Stimulated activated naive CD4-positive, alpha-beta T cell treated with Interleukin-2 at 50 U/mL for 16 hours (primary cell): ENCODE measurements around the gene OR1N2.
"Not testable (repeated sequence)": the region's sequence is repeated elsewhere in the genome, so short reads cannot be mapped to it uniquely, and the experiment has no call there.

Source experiments
- DNase-seq: peaks from one replicate; lab custom pipeline; 2025; lab: John Stamatoyannopoulos, UW

Gene OR1N2

GRCh38 chr9:122552812-122553211 is at the start of gene OR1N2:
TSS of gene OR1N2 (plus strand) at chr9:122553112. CDS start at chr9:122553212, 100 bp downstream.
- no peak for DNase-seq

GRCh38 chr9:122506964-122507363 is 45.9 kb upstream of the OR1N2 start:
- no peak for DNase-seq

- no peak for DNase-seq
These were observed 42.4 kb upstream of the OR1N2 start, which contains the start of gene OR1J2 for GRCh38 chr9:122510502-122510901. TSS of gene OR1J2 (plus strand) at chr9:122510802. CDS start at chr9:122510802, 0 bp downstream.

DNA sequence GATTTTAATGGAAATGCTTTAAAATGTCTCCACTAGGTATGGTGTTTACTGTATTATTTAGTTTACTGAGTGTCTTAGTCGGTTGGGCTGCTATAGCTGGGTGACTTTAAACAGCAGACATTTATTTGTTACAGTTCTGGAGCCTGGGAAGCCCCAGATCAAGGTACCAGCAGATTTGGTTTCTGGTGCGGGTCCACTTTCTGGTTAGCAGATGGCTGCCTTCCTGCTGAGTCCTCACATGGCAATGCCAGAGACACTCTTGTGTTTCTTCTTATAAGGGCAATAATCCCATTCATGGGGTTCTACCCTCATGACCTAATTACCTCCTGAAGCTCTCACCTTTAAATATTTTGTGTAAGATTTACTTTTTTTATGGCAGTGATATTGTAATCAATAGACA is 34.7 kb upstream of the OR1N2 start:
- DNase-seq = no peak

- DNase-seq = no peak
These were observed 34.1 kb upstream of the OR1N2 start, which contains the start of gene OR1J4 for GRCh38 chr9:122518841-122519240. TSS of gene OR1J4 (plus strand) at chr9:122519141. CDS start at chr9:122519141, 0 bp downstream.

GRCh38 chr9:122519376-122519775 is 33.5 kb upstream of the OR1N2 start:
- no peak for DNase-seq

DNA sequence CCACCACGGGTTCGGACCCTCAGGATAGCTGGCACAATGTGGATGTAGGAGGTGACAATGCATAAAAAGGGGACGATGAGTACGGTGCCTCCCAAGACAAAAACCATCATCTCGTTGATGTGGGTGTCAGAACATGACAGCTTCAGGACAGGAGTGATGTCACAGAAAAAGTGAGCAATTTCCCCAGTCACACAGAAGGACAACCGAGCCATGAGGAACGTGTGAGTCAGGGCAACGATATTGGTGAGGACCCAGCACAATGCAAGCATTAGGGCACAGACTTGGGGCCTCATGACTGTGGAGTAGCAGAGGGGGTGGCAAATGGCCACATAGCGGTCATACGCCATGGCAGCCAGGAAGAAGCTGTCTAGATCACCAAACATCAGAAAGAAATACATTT is 26.3 kb upstream of the OR1N2 start:
- DNase-seq = no peak

DNA sequence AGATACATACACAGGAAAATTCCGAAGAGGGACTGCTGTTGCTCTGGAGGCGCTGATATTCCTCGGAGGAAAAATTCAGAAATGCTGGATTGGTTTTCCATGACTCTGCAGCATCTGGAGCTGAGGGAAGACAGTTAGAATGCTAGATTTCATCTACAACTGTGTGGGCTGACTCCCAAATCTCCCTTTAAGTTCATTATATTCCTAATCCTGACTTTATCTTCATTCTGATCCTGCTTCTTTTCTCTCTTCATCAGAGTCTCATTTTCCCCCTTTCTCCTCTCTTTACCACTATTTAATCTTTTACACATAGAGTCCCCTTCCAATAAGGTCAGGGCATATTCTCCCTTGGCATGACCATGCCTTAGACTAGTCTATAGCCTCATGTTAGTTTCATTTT is 25.7 kb upstream of the OR1N2 start, which contains the start of gene OR1N1:
TSS of gene OR1N1 (minus strand) at position 101 of the 400 bp plus-strand sequence. CDS start at position 101, 0 bp downstream.
- DNase-seq = no peak

DNA sequence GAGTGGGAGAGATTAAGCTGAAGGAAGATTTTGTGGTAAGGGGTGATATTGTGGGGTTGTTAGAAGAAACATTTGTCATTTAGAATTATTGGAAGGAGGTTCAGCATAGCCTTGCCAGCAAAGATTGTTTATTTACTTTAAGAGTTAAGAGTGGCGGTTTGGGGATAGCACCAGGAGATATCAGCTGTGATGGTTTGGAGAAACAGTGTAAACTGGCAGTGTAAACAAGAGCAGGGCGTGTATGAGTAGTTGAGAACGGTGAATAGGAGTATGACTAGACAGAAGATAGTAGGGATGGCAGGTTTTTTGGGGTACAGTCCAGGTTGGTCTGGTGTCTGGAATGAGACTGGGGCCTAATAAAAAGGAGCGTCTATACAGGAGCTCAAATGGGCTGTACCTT is 21.8 kb upstream of the OR1N2 start:
- DNase-seq = not testable (repeated sequence)

GRCh38 chr9:122536134-122536533 is 16.8 kb upstream of the OR1N2 start:
- DNase-seq = no peak

DNA sequence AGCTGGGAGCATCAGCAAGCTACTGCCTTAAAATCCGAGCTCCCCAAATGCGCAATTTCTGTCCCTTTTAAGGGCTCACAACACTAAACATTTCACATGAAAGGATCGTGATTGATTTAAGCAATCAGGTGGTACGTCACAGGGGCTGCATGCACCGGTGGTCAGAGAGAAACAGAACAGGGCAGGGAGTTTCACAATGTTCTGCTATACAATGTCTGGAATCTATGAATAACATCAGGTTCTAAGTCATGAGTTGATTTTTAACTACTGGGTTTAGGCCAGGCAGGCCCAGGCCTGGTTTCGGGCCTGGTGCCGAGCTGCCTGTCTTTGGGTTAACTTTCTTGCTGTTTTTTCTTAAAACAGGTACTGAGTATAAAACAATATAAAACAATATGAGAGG is 15.8 kb upstream of the OR1N2 start:
- DNase-seq = not testable (repeated sequence)

- no peak for DNase-seq
These were observed 14.2 kb upstream of the OR1N2 start for GRCh38 chr9:122538757-122539156.

GRCh38 chr9:122546196-122546595 is 6.7 kb upstream of the OR1N2 start:
- DNase-seq = no peak

DNA sequence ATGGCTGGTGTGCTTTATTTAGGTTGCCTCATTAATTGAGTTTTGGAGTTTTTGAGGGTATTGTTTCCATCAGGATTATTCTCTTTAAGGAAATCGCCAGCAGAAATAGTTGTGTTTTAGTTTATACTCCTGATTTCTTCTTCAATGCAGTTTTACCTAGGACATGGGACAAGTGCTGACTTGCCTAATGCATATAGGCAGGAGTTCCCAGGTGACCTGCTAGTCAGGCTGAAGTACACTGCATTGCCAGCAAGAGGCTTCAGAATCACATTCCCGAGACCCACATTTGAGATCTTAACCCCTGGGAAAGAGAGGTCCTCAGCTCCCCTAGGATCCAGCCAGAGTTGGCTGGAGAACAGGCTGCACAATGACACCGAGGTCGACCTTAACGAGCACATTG is 1.5 kb upstream of the OR1N2 start:
- DNase-seq = no peak

DNA sequence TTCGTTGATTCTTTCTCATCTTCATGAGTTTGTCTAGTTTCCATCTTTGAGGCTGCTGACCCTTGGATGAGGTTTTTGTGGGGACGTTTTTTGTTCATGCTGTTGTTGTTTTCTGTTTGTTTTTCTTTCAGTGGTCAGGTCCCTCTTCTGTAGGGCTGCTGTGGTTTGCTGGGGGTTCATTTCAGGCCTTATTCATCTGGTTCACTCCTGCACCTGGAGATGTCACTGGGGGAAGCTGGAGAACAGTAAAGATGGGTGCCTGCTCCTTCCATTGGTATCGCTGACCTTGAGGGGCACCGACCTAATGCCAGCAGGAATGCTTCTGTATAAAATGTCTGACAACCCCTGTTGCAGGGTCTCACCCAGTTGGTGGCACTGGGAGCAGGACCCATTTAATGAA is 8.5 kb downstream of the OR1N2 start:
- DNase-seq = no peak

DNA sequence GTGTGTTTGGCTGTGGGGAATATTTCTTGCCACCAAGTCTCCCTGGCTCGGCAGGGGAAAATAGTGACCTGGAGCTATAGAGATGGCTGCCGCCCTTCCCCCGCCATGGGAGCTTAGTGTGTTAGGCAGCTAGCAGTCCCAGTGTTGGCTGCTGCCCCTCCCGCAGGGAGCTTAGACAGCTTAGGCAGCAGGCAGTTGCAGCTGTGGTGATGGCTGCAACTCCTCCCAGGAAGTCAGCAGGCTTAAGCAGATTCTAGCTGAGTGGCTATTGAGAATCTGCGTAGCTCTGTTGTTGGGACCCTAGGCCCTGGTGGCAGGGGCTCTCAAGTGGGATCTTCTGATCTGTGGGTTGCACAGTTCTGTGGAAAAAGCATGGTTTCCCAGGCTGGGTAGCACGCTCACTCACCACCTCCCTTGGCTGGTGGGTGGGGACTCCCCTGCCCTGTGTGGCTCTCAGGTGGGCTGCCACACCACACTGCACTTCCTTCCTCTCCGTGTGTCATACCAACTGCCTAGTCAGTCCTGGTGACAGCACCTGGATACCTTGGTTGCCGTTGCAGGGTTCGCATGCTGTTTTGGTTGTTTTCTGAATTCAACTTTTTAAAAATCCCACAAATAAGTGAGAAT is 9.3 kb downstream of the OR1N2 start:
- no peak for DNase-seq

- no peak for DNase-seq
These were observed 15.0 kb downstream of the OR1N2 start for GRCh38 chr9:122567901-122568300.

GRCh38 chr9:122572456-122572855 is 19.5 kb downstream of the OR1N2 start:
- DNase-seq = no peak

GRCh38 chr9:122579874-122580273 is 27.0 kb downstream of the OR1N2 start:
- DNase-seq = no peak

DNA sequence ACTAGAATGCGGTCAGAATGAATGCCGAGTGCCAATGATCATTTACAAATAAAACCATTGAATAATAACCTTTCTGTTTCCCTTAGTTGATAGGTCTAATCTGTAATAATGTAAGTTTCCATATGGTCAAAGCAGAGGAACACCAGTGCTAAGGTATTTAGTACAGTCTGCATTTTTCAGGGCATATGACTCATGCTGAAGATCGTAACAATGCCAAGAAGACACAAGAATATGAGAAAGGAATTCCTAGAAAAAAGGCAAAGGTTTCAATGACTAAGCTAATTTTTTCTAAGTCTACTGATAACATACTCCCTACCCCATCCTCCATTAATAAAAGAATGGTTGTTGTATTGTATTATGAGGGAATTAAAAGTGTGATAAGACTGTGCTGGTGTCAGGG is 27.4 kb downstream of the OR1N2 start:
- no peak for DNase-seq

DNA sequence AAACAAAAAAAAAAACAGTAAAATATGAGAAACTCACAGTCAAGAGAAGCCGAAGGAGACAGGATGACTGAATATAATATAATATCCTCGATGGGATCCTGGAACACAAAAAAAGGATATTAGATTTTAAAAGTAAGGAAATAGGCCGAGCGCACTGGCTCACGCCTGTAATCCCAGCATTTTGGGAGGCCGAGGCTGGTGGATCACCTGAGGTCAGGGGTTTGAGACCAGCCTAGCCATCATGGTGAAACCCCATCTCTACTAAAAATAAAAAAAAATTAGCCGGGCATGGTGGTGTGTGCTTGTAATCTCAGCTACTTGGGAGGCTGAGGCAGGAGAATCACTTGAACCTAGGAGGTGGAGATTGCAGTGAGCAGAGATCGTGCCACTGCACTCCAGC is 30.4 kb downstream of the OR1N2 start, which contains the start of gene OR1L8:
TSS of gene OR1L8 (minus strand) at position 101 of the 400 bp plus-strand sequence. CDS start 14,907 bp downstream, outside the sequence.
- not testable (repeated sequence) for DNase-seq
